Skeletal muscle satellite cell (primary cell): Measurements from ENCODE around the gene CTNNA2.

ENCODE experiments used
- H3K27me3 ChIP-seq: 2 replicates; pipeline ENCODE4 v1.7.0; 2013; ENCODE audit warnings: low read length; ENCODE audit not compliant: control insufficient read depth, insufficient read depth
- H3K36me3 ChIP-seq: 2 replicates; pipeline ENCODE4 v1.7.0; 2013; ENCODE audit warnings: mild to moderate bottlenecking, control low read depth, low read length; ENCODE audit not compliant: insufficient read depth
- H3K4me1 ChIP-seq: 2 replicates; pipeline ENCODE4 v1.7.0; 2013; ENCODE audit warnings: low read length; ENCODE audit not compliant: control insufficient read depth, insufficient read depth
- H3K4me2 ChIP-seq: 2 replicates; pipeline ENCODE4 v1.7.0; 2013; ENCODE audit warnings: mild to moderate bottlenecking, low read length
- H3K4me3 ChIP-seq: 2 replicates; pipeline ENCODE4 v1.7.0; 2013; ENCODE audit warnings: low read length
- H3K9ac ChIP-seq: 2 replicates; pipeline ENCODE4 v1.7.0; 2013; ENCODE audit warnings: mild to moderate bottlenecking, low read depth, low read length, moderate library complexity
- H3K9me3 ChIP-seq: replicated peaks from 2 replicates; pipeline ENCODE4 v1.7.0; 2013; ENCODE audit warnings: mild to moderate bottlenecking, control low read depth, low read length

CTNNA2 gene

DNA sequence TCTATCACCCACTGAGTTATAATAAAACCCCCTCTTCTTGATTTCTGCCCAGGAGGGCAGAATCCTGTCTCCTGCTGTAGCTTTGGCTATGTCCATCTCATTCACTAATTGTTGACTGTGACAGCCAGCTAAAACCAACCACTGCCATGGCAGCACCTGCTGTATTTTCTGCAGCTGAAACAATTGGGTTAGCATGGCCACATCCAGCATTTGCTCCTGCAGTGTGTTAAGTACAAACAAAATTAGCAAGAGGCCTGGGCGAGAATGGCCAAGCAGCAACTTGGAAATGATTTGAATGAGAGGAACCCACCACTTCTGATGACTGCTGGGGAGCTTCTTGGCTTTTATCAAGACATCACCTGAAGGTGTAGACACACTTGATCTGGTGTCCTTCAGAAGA is 881.1 kb downstream of the CTNNA2 start:
- peaks cover 3% of the 10 kb centered on the region for H3K9me3 ChIP-seq
- no peak overlapping the region for H3K4me3 ChIP-seq
- no peaks in the 10 kb centered on the region for H3K36me3 ChIP-seq
- H3K27me3 ChIP-seq, result no peaks in the 10 kb centered on the region
- no peak overlapping the region for H3K4me2 ChIP-seq
- H3K4me1 ChIP-seq, result no peaks in the 10 kb centered on the region
- H3K9ac ChIP-seq, result no peak overlapping the region

DNA sequence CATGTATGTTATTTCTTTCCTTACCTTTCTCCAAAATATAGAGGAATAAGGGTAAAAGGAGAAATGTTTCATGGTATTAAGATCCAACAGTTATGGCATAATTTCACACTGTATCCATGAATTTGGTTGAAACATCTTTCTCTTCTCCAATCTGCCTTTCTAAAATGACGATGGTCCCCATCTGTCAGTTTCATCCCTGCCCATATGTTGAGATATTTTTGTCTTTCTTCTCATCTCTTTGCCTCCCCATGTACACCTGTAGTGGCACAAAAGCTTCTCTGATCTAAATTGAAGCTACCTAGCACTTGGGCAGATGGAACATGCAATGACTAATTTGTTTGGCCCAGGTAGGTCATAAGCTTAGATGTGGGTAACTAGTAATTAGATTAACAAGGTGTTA is 882.4 kb downstream of the CTNNA2 start:
- H3K27me3 ChIP-seq, result no peaks in the 10 kb centered on the region
- H3K9me3 ChIP-seq, result peaks cover 2% of the 10 kb centered on the region
- no peaks in the 10 kb centered on the region for H3K36me3 ChIP-seq
- no peaks in the 10 kb centered on the region for H3K4me1 ChIP-seq
- H3K4me2 ChIP-seq, result no peak overlapping the region
- H3K9ac ChIP-seq, result no peak overlapping the region
- H3K4me3 ChIP-seq, result no peak overlapping the region

DNA sequence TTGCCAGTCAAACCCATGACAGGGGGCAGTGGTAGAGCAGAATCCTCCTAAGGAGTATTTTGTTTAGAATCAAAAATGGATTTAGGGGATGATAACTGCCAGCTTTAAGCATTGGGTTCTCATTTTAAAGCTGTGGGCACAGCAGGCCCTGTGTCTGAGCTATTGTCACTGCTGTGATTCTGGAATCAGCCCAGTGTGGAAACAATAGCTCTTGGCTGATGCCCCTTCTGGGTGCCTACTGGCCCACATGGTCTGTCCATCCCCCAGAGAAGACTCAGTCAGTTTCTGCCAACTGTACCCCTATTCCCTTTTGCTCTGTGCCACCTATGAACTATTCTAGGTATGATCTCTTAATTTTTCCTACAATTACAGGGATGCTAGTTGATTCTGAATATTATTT is 883.4 kb downstream of the CTNNA2 start:
- no peaks in the 10 kb centered on the region for H3K9me3 ChIP-seq
- H3K4me2 ChIP-seq, result no peak overlapping the region
- no peaks in the 10 kb centered on the region for H3K27me3 ChIP-seq
- no peaks in the 10 kb centered on the region for H3K4me1 ChIP-seq
- H3K9ac ChIP-seq, result no peak overlapping the region
- H3K4me3 ChIP-seq, result no peak overlapping the region
- no peaks in the 10 kb centered on the region for H3K36me3 ChIP-seq

DNA sequence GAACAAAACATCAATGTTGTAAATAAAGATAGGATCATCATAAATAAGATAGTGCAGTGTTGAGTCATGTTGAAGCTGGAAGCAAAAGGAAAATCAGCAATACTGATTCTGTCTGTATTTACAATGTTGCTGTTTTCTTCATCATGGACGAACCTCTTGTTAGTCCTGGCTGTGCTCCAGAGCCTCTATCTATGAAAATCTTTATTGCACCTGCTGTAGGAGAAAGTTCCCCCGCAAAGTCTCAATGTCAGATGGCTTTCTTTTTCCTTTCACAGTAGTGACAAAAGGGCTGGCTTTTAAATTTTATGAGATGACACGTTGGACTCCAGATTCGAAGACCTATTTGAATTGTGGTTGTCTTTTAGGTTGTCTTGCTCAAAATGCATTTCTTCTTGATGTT is 890.2 kb downstream of the CTNNA2 start:
- Histone ChIP-seq H3K9ac (no peak overlapping the region), H3K4me1 (no peaks in the 10 kb centered on the region), H3K4me3 (no peak overlapping the region), H3K4me2 (no peak overlapping the region), H3K27me3 (no peaks in the 10 kb centered on the region), H3K36me3 (no peaks in the 10 kb centered on the region), H3K9me3 (no peaks in the 10 kb centered on the region)

DNA sequence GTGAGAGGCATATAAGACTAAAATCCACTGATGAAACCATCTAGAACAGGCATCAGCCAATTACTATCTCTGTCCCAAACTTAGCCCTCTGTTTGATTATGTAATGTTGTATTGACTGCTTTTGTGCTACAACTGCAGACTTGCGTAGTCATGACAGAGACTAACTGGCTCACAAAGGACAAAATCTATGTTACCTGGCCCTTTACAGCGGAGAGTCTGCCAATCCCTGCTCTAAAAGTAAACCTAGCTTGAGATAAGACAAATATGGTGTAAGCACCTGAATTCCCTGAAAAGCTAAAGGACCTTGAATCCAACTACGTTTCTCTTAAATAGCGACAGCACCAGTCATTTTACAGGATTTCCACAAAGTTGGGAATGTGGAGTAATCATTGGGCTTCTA is 894.5 kb downstream of the CTNNA2 start:
- no peak overlapping the region for H3K4me2 ChIP-seq
- no peaks in the 10 kb centered on the region for H3K36me3 ChIP-seq
- no peaks in the 10 kb centered on the region for H3K27me3 ChIP-seq
- H3K4me1 ChIP-seq, result no peaks in the 10 kb centered on the region
- no peaks in the 10 kb centered on the region for H3K9me3 ChIP-seq
- H3K9ac ChIP-seq, result no peak overlapping the region
- no peak overlapping the region for H3K4me3 ChIP-seq

DNA sequence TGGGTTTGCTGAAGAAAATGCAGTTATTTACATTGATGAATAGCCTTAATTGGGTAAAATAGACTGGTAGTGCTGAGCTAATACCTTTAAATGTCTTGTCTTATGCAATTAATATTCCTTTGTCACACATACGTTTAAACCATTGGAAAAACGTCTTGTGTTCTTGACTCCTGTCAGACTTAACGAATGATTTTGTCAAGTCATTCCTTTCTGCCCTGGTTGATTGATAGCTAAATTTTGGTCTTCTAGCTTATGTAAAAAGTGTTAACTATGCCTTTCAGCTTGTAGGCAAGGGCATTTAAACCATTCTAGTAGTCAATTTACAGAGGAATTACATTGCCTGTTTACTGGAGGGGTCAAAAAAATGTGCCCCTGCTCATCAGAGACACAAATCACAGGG is 897.5 kb downstream of the CTNNA2 start:
- Histone ChIP-seq H3K36me3 (no peaks in the 10 kb centered on the region), H3K27me3 (no peaks in the 10 kb centered on the region), H3K4me1 (no peaks in the 10 kb centered on the region), H3K9me3 (peaks cover 3% of the 10 kb centered on the region), H3K4me3 (no peak overlapping the region), H3K4me2 (no peak overlapping the region), H3K9ac (no peak overlapping the region)

DNA sequence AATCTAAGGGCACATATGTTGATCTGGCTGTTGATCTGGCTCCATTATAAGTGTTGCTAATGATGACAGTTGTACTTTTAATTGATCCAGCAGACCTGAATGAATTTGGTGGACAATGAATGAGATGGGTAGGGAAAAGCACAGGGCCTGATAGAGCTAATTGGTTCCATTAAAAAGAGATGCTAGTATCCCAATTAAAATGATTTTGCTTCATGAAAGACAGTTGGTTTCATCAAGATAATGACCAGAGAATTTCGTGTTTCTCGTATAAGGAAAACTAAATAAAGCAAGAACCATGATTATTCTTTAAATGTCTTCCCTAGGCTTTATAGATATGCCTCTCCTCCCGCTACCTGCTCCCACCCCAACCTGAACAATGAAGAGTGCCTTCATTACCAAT is 900.3 kb downstream of the CTNNA2 start:
- H3K4me3 ChIP-seq, result no peak overlapping the region
- H3K9me3 ChIP-seq, result peaks cover 3% of the 10 kb centered on the region
- no peaks in the 10 kb centered on the region for H3K36me3 ChIP-seq
- H3K27me3 ChIP-seq, result no peaks in the 10 kb centered on the region
- H3K4me2 ChIP-seq, result no peak overlapping the region
- H3K9ac ChIP-seq, result no peak overlapping the region
- H3K4me1 ChIP-seq, result no peaks in the 10 kb centered on the region

DNA sequence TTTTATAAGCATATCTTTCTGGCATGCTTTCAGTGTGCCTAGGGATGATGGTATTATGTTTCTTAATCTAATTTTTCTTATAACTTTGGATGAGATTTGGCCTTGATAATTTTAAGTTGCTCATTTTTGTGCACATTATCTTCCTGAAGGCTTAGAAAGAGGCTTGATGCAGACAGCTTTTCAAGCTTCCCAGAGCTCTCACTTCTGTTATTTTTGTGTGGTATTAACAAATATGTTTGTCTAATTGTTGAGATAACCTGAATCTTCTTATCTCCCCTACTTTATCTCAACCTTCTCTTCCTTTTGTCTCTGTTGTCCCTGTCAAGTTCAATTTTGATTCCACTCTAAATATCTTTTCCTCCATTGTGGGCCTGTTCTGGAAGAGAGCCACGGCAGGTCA is 904.9 kb downstream of the CTNNA2 start:
- no peak overlapping the region for H3K4me3 ChIP-seq
- no peaks in the 10 kb centered on the region for H3K27me3 ChIP-seq
- H3K4me1 ChIP-seq, result no peaks in the 10 kb centered on the region
- H3K9ac ChIP-seq, result no peak overlapping the region
- no peaks in the 10 kb centered on the region for H3K36me3 ChIP-seq
- H3K9me3 ChIP-seq, result peaks cover under 1% of the 10 kb centered on the region
- no peak overlapping the region for H3K4me2 ChIP-seq

DNA sequence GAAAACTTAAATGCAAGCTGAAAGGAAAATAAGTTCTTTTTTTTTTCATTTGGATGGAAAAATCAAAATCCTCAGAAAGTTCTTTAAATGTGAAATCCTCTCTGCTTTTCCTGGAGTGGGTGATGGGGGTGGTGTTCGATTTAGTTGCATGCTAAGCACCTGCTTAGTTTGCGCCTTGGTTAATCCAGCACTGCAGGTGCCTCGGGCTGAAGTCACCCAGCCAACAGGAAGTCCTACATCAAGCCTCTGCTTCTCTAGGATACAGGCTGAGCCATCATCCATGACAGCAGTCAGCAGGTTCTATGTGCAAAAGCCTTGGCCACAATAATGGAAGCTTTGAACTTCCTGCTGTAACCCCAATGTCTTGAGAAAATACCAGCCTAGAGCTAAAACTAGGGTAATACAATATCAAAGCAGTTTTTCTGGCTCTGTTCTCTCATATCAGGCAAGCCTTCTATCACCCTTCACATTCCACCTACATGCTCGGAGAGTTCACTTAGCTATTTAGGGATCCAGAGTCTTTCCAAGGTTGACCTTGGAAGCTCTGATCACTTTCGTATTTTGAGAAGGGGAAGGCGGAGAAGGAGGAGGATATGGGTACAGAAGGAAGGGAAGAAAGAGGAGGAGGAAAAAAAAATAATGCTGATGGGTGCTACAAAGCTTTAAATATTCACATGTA is 907.8 kb downstream of the CTNNA2 start:
- Histone ChIP-seq H3K36me3 (no peaks in the 10 kb centered on the region), H3K4me3 (no peak overlapping the region), H3K4me2 (no peak overlapping the region), H3K4me1 (no peaks in the 10 kb centered on the region), H3K27me3 (no peaks in the 10 kb centered on the region), H3K9ac (no peak overlapping the region), H3K9me3 (no peaks in the 10 kb centered on the region)

DNA sequence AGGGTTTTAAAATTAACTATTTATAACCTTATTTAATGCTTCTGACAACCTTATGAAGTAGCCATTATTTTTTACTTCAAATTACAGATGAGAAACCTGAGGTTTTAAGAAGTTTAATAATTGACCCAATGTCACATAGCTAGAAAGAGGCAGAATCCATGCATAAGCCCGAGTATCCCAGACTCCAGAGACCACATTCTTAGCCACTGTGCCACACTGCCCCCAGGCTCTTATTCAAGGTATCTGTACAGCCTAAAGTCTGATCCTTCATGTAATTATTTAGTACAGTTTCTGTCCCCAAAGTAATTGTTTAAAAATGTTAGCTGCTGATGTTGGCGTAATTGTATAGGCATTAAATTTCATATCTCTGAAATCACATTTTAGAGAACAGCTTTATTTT is 916.4 kb downstream of the CTNNA2 start:
- Histone ChIP-seq H3K27me3 (no peaks in the 10 kb centered on the region), H3K4me2 (no peak overlapping the region), H3K9ac (no peak overlapping the region), H3K36me3 (no peaks in the 10 kb centered on the region), H3K4me3 (no peak overlapping the region), H3K4me1 (no peaks in the 10 kb centered on the region), H3K9me3 (no peaks in the 10 kb centered on the region)

DNA sequence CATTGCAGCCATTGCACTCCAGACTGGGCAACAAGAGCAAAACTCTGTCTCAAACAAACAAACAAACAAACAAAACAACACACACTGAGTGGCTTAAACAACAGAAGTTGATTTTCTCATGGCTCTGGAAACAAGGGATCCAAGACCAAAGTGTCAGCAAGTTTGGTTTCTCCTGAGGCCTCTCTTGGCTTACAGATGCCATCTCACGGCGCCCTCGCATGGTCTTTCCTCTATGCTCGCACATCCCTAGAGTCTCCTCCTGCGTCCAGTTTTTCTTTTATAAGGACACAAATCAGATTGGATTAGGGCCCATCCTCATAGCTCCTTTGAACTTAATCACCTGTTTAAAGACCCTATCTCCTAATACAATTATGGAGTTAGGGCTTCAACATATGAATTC is 925.1 kb downstream of the CTNNA2 start:
- no peaks in the 10 kb centered on the region for H3K27me3 ChIP-seq
- no peaks in the 10 kb centered on the region for H3K9me3 ChIP-seq
- no peak overlapping the region for H3K4me2 ChIP-seq
- no peak overlapping the region for H3K4me3 ChIP-seq
- H3K36me3 ChIP-seq, result no peaks in the 10 kb centered on the region
- no peaks in the 10 kb centered on the region for H3K4me1 ChIP-seq
- no peak overlapping the region for H3K9ac ChIP-seq

DNA sequence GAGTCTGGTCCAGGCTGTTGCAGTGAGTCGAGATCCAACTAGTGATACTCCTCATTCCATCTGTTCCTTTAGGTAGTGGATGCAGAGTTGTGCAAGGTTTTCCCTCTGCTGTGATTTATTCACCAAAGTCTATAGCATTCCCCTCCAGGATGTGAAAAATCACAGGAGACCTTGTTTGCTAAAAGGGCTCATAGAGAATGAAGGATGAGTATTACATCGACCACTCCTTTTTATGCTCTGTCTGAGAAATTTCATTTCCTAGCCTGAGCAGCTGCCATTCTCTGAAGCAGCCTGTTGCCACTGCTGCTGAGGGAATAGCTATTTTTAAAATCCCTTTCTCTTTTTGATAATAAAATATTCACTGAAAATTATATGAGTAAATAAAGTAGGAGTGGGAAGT is 925.8 kb downstream of the CTNNA2 start:
- H3K27me3 ChIP-seq, result no peaks in the 10 kb centered on the region
- no peak overlapping the region for H3K4me2 ChIP-seq
- no peaks in the 10 kb centered on the region for H3K4me1 ChIP-seq
- no peaks in the 10 kb centered on the region for H3K9me3 ChIP-seq
- no peaks in the 10 kb centered on the region for H3K36me3 ChIP-seq
- no peak overlapping the region for H3K4me3 ChIP-seq
- H3K9ac ChIP-seq, result no peak overlapping the region
